Activated CD4-positive, alpha-beta T cell treated with anti-CD3 and anti-CD28 coated beads, Interleukin-2, amount 10 ng/mL, durations not matched to agents 24 days and 14 days (primary cell): Measurements from ENCODE around the gene SUGCT. TPM values are rescaled to one million over a fixed set of nuclear protein-coding genes. Genes with fewer than 3 reads are reported as not detected.

Source experiments
- DNase-seq: peaks from one replicate; pipeline ENCODE4 v3.0.0; 2022
- H3K27ac Mint-ChIP-seq: one replicate; pipeline ENCODE4 v1.8.0; 2022; ENCODE audit warnings: mild to moderate bottlenecking, mixed read lengths
- H3K27me3 Mint-ChIP-seq: one replicate; pipeline ENCODE4 v1.8.0; 2022; ENCODE audit warnings: mixed read lengths
- H3K36me3 Mint-ChIP-seq: one replicate; pipeline ENCODE4 v1.8.0; 2022; ENCODE audit warnings: low read depth, mild to moderate bottlenecking, mixed read lengths
- H3K4me1 Mint-ChIP-seq: one replicate; pipeline ENCODE4 v1.8.0; 2021; ENCODE audit warnings: mixed read lengths
- H3K4me3 Mint-ChIP-seq: one replicate; pipeline ENCODE4 v1.8.0; 2022; ENCODE audit warnings: mild to moderate bottlenecking, moderate library complexity, mixed read lengths
- H3K9me3 Mint-ChIP-seq: one replicate; pipeline ENCODE4 v1.8.0; 2021; ENCODE audit warnings: mixed read lengths
- intact Hi-C: fragments of 100-400 bp; cut with micrococcal nuclease; formaldehyde crosslinking; loops from one replicate; pipeline ENCODE4 v1.15.1; 2023
- total RNA-seq: library from RNA; stranded (reverse); gene quantifications from 2 replicates; pipeline ENCODE4 v1.2.3, GENCODE V29; 2022

The SUGCT gene
- total RNA-seq, 1 donor from 2014 or later, result 0.91 TPM

GRCh38 chr7:40721342-40721949 is 586.6 kb downstream of the SUGCT start:
- H3K27ac Mint-ChIP-seq, result no peak overlapping the region
- H3K36me3 Mint-ChIP-seq, result no peaks in the 10 kb centered on the region
- no peaks in the 10 kb centered on the region for H3K27me3 Mint-ChIP-seq
- H3K4me3 Mint-ChIP-seq, result no peak overlapping the region
- peaks cover 2% of the 10 kb centered on the region for H3K4me1 Mint-ChIP-seq
- H3K9me3 Mint-ChIP-seq, result no peaks in the 10 kb centered on the region
- no peak for DNase-seq
- intact Hi-C loops, result no loop called here

GRCh38 chr7:40722242-40722641 is 587.4 kb downstream of the SUGCT start:
- Mint-ChIP-seq H3K4me3 (no peak overlapping the region), H3K4me1 (no peaks in the 10 kb centered on the region), H3K27ac (no peak overlapping the region), H3K27me3 (no peaks in the 10 kb centered on the region), H3K36me3 (no peaks in the 10 kb centered on the region), H3K9me3 (no peaks in the 10 kb centered on the region)
- intact Hi-C loops, result no loop called here
- no peak for DNase-seq

- no peaks in the 10 kb centered on the region for H3K9me3 Mint-ChIP-seq
Observed at GRCh38 chr7:40723829-40724228, 589.0 kb downstream of the SUGCT start.

GRCh38 chr7:40726559-40726958 is 591.8 kb downstream of the SUGCT start:
- intact Hi-C loops, result no loop called here
- peaks cover 10% of the 10 kb centered on the region for H3K9me3 Mint-ChIP-seq
- no peaks in the 10 kb centered on the region for H3K36me3 Mint-ChIP-seq
- no peaks in the 10 kb centered on the region for H3K27me3 Mint-ChIP-seq
- no peak overlapping the region for H3K4me3 Mint-ChIP-seq
- H3K4me1 Mint-ChIP-seq, result no peaks in the 10 kb centered on the region
- no peak overlapping the region for H3K27ac Mint-ChIP-seq
- no peak for DNase-seq

More at GRCh38 chr7:40723829-40724228, 589.0 kb downstream of the SUGCT start:
- Mint-ChIP-seq H3K36me3 (no peaks in the 10 kb centered on the region), H3K4me1 (no peaks in the 10 kb centered on the region), H3K27ac (no peak overlapping the region), H3K27me3 (no peaks in the 10 kb centered on the region), H3K4me3 (no peak overlapping the region)
- no peak for DNase-seq
- intact Hi-C loops, result no loop called here

DNA sequence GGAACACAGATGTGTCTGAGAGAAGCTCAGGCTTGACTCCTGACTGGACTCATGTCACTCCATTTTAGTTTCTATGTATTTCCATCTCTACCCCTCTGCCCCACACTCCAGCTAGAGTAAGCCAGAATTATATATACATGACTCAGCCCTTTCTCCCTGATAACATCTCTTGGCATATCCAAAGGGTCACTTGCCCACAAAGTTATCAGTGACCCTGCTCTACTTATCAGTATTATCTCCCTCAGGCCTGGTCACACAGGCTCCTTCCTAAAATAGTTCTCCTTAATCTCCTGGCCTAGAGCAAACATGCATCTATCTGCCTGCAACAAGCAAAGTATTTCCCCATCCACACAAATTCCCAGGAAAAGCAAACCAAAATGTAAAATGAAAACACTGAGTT is 598.3 kb downstream of the SUGCT start:
- intact Hi-C loops, result no loop called here
- Mint-ChIP-seq H3K9me3 (peaks cover 13% of the 10 kb centered on the region), H3K36me3 (no peaks in the 10 kb centered on the region), H3K27me3 (no peaks in the 10 kb centered on the region), H3K4me1 (peaks cover 5% of the 10 kb centered on the region), H3K27ac (no peak overlapping the region), H3K4me3 (no peak overlapping the region)
- DNase-seq, result no peak

DNA sequence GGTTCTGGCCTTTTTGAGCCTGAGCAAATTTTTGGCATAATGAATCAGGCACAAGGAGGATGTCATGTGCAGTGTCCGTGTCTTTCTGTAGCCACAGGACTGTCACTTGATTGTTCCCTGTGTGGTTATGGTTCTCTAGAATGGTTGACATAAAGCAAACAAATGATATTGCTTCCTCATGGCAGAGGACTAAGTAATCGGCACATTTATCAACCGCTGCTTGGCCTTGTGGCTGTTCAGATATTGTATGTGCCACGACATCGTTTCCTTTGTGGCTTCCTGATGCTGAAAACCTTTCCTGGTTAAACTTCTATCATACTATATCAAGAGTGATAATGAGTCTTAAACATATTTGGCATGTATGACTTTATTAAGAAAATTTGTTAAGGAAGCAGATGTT is 598.8 kb downstream of the SUGCT start:
- intact Hi-C loops, result no loop called here
- peaks cover 5% of the 10 kb centered on the region for H3K4me1 Mint-ChIP-seq
- DNase-seq, result no peak
- no peak overlapping the region for H3K4me3 Mint-ChIP-seq
- peaks cover 13% of the 10 kb centered on the region for H3K9me3 Mint-ChIP-seq
- no peaks in the 10 kb centered on the region for H3K36me3 Mint-ChIP-seq
- H3K27me3 Mint-ChIP-seq, result no peaks in the 10 kb centered on the region
- H3K27ac Mint-ChIP-seq, result no peak overlapping the region

DNA sequence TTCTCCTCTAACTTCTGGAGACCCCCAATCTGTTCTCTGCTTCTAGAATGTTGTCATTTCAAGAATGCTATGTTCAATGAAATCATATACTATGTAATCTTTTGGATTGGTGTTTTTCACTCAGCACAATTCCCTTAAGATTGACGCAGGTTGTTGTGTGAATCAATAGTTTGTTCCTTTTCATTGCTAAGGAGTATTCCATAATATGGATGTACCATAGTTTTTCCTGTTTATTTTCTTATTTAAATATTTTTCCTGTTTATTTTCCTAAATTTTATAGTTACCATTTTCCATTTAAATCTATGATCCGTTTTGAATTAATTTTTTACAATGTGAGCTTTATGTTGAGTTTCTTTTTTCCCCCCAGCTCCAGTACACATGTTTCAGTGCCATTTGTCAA is 604.5 kb downstream of the SUGCT start:
- Mint-ChIP-seq H3K4me3 (no peak overlapping the region), H3K9me3 (no peaks in the 10 kb centered on the region), H3K36me3 (no peaks in the 10 kb centered on the region), H3K27me3 (peaks cover 1% of the 10 kb centered on the region), H3K4me1 (no peaks in the 10 kb centered on the region), H3K27ac (no peak overlapping the region)
- intact Hi-C loops, result no loop called here
- DNase-seq, result no peak

- H3K4me3 Mint-ChIP-seq, result no peak overlapping the region
- peaks cover 1% of the 10 kb centered on the region for H3K27me3 Mint-ChIP-seq
- H3K36me3 Mint-ChIP-seq, result no peaks in the 10 kb centered on the region
- intact Hi-C loops, result no loop called here
- DNase-seq, result no peak
- no peaks in the 10 kb centered on the region for H3K4me1 Mint-ChIP-seq
- no peaks in the 10 kb centered on the region for H3K9me3 Mint-ChIP-seq
- H3K27ac Mint-ChIP-seq, result no peak overlapping the region
Observed at GRCh38 chr7:40742270-40742669, 607.5 kb downstream of the SUGCT start.

DNA sequence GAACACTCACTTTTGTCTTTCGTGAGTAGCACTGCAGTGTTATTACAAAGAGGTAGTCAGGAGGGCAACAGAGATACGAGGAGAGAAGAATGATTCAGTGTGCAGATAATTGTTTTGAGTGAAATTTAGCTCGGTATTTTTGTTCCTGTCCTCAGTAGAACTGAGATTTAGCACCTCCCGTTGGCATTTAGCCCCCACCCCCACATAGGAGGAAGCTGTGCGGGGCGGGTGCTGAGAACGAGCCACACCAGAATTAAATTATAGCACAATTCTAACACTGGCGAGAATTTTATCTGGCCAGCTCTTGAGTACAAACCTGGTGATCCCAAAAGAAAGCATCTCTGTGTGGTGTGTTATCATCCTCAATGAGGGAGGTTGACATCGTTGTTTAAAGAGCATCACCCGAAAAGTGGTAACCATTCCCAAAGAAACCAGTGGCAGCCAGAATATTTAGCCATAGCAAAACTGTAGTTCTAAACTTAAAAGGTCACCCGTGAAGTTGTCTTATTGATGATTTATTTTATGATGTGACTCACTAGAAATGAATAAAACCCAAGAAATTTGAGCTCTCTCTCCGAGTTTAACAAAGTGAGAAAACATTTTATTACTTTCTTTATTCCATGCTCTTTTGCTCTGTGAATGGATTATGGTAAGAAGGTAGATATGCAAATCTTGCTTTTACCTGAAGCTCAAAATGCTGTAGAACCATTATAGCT is 612.2 kb downstream of the SUGCT start:
- no peaks in the 10 kb centered on the region for H3K9me3 Mint-ChIP-seq
- H3K4me1 Mint-ChIP-seq, result no peaks in the 10 kb centered on the region
- no peaks in the 10 kb centered on the region for H3K36me3 Mint-ChIP-seq
- no peak overlapping the region for H3K27ac Mint-ChIP-seq
- intact Hi-C loops, result no loop called here
- DNase-seq, result no peak
- H3K4me3 Mint-ChIP-seq, result no peak overlapping the region
- H3K27me3 Mint-ChIP-seq, result no peaks in the 10 kb centered on the region

- no peaks in the 10 kb centered on the region for H3K4me1 Mint-ChIP-seq
- H3K27me3 Mint-ChIP-seq, result no peaks in the 10 kb centered on the region
- no peak overlapping the region for H3K27ac Mint-ChIP-seq
- H3K36me3 Mint-ChIP-seq, result no peaks in the 10 kb centered on the region
- DNase-seq, result no peak
- H3K4me3 Mint-ChIP-seq, result no peak overlapping the region
- intact Hi-C loops, result no loop called here
- H3K9me3 Mint-ChIP-seq, result no peaks in the 10 kb centered on the region
Observed at GRCh38 chr7:40747856-40748255, 613.1 kb downstream of the SUGCT start.

DNA sequence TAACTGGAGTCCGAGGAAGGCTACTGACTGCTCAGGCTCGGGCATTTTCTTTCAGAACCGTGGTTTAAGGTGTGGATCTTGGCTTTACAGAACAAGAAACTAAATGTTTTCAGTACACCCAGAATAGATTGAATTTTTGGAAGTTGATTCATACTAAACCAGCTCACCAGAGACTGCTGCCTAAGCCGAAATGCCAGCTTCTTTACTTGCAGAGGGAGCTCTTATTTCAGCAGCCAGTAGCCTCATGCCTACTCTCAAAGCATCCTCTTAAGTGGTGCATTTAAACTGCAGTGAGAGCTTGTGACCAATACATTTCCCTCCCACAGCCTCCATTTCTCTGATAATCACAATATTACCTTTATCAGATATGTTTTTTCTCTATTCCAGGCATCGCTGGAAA is 615.1 kb downstream of the SUGCT start:
- H3K27ac Mint-ChIP-seq, result no peak overlapping the region
- intact Hi-C loops, result no loop called here
- no peak for DNase-seq
- no peaks in the 10 kb centered on the region for H3K36me3 Mint-ChIP-seq
- H3K4me3 Mint-ChIP-seq, result no peak overlapping the region
- no peaks in the 10 kb centered on the region for H3K27me3 Mint-ChIP-seq
- no peaks in the 10 kb centered on the region for H3K4me1 Mint-ChIP-seq
- H3K9me3 Mint-ChIP-seq, result no peaks in the 10 kb centered on the region

DNA sequence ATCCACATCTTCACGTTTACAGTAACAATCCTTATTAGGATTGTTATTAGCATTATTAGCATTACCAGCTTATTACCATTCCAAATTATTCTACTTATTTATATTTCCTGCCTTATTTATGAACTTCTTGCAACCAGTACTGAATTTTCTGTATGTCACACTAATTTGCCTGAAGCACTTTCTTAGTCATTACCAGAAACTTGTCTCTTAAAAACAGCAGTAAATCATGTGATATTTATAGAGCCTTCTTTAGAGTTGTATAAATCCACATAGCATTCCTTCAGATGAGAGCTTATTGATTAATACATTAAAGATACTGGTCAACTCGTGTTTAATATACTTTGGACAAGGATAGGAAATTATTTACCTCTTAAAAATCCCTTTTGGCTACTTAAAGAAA is 618.6 kb downstream of the SUGCT start:
- Mint-ChIP-seq H3K27ac (no peak overlapping the region), H3K4me1 (no peaks in the 10 kb centered on the region), H3K9me3 (no peaks in the 10 kb centered on the region), H3K4me3 (no peak overlapping the region), H3K27me3 (no peaks in the 10 kb centered on the region), H3K36me3 (no peaks in the 10 kb centered on the region)
- intact Hi-C loops, result no loop called here
- no peak for DNase-seq

- H3K4me1 Mint-ChIP-seq, result no peaks in the 10 kb centered on the region
Observed at GRCh38 chr7:40755438-40755837, 620.6 kb downstream of the SUGCT start.

GRCh38 chr7:40757109-40757508 is 622.3 kb downstream of the SUGCT start:
- no peak for DNase-seq
- Mint-ChIP-seq H3K9me3 (no peaks in the 10 kb centered on the region), H3K36me3 (no peaks in the 10 kb centered on the region), H3K27me3 (no peaks in the 10 kb centered on the region), H3K4me1 (no peaks in the 10 kb centered on the region), H3K27ac (no peak overlapping the region), H3K4me3 (no peak overlapping the region)
- intact Hi-C loops, result no loop called here

More at GRCh38 chr7:40755438-40755837, 620.6 kb downstream of the SUGCT start:
- Mint-ChIP-seq H3K36me3 (no peaks in the 10 kb centered on the region), H3K4me3 (no peak overlapping the region), H3K27ac (no peak overlapping the region), H3K9me3 (no peaks in the 10 kb centered on the region), H3K27me3 (no peaks in the 10 kb centered on the region)
- no peak for DNase-seq
- intact Hi-C loops, result no loop called here

GRCh38 chr7:40758590-40758989 is 623.8 kb downstream of the SUGCT start:
- intact Hi-C loops, result no loop called here
- Mint-ChIP-seq H3K36me3 (no peaks in the 10 kb centered on the region), H3K4me1 (no peaks in the 10 kb centered on the region), H3K4me3 (no peak overlapping the region), H3K27me3 (no peaks in the 10 kb centered on the region), H3K27ac (no peak overlapping the region), H3K9me3 (no peaks in the 10 kb centered on the region)
- no peak for DNase-seq
